Stimulated activated CD4-positive, alpha-beta T cell treated with anti-CD3 and anti-CD28 coated beads, Interleukin-2, amount 100 ng/mL, for 48 hours (primary cell): Measurements from ENCODE around the gene SLC45A1.
"Not testable (repeated sequence)": the region's sequence is repeated elsewhere in the genome, so short reads cannot be mapped to it uniquely, and the experiment has no call there.

ENCODE experiments used
- DNase-seq, 2 donors: peaks; one replicate each; pipeline ENCODE4 v3.0.0-alpha.2; 2020

The SLC45A1 gene

DNA sequence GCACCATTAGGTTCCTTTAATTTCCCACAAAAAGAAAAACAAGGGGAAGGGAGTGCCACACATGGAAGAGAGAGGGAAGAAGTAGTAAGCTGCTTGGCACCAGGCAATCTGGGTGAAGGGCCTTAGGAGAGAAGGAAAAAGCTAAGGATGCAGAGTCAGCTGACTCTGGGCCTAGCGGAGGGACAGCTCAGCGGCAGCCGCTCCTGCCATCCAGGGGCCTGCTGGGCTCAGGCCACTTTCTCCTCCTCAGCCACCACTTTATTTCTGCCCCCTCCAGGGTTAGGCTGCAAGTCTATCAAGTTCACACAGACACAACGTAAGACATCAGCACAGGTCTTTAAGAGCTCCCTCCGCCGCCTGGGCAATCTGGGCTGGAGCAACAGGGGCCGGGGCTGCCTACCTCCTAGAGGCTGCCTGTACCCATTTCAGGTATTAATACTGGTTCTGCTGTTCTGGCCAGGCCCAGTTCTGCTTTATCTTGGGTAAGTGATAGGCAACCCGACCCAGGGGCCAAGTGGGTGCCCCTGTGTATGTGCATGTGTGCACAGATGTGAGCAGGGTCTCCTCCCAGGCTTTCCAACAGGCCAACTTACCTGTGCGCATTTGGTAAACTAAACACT, 53.6 kb downstream of the SLC45A1 start:
- no peak for DNase-seq

DNA sequence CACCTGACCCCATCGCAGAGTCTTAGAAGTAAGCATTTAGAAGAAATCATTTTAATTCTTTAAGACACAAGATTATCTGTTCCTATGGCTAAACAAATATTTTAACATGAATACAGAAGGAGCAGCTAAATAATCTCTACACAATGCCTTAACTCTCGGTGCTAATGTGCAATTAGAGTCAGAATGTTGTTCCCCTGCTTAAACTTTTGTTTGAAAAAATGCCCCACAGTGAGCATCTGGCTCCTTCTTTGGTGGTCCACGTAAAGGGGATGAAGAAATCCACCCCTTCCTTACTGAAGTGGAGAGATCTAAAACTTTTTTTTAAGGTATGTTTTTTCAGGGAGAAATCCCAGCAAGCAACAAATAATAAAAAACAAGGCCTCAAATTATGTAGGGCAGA, 55.2 kb downstream of the SLC45A1 start:
- no peak for DNase-seq

DNA sequence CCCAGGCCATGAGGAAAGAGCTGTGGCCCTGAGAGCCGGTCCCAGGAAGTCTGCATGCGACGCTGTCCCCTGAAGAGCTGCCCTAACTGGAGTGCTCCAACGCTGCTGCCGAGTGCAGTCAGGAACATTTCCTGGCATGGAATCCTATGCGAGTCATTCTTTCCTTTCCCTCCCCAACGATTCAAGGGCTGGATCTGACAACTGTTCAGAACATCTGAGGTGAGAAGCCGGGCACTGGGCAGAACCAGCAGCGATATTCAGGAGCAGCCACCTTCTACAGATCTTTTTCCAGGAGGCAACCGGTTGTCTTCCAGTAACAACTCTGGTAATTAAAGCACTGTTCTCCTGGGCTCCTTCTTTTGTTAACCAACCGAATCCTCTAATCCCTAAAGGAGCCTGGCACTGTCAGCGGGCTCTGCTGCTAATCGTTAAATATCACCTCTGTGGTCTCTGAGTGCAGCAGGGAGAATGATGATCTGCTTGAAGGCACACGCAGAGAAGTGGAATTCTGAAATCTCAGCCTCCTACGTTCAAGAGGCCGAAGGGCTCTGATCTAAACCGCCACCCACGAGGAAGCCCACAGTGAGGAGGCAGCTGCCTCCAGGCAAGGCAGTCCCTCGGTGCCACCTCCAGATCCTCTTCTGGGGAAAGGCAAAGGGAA, 55.8 kb downstream of the SLC45A1 start:
- no peak for DNase-seq

DNA sequence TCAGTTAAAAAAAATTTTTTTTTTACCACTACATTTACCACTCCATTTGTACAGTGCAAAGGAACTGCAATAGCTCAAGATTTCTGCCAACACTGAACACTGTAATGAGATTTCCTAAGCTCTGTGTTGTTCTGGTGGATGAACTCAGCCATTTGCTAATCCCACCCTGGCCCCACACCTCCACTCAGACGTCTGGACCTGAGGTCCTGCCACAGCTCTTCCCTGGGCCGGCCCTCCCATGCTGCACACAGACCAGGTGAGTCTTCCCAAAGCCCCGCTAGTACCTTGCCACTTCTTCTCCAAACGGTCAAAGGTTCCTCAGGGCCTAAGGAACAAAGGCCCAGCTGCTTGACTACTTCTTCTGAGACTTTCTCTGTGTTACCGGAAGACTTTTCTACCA, 56.4 kb downstream of the SLC45A1 start:
- DNase-seq: no peak

DNA sequence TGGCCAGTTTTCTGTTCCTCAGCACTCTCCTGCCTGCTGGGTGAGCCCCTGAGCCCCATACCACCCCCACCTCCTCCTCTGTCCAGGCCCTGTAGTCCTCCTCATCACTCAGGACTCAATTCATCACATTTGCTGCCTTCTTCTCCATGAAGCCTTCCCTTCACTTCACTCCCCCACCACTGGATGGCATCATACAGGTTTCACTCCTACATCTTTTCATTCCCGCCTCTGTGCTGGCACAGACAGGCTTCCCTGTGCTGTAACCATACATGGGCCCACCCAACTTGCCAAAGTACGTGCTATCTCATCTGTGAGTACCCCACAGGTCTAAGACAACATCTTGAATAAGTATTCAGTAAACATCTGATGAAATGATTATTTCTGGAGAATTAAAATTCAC, 56.9 kb downstream of the SLC45A1 start:
- no peak for DNase-seq

DNA sequence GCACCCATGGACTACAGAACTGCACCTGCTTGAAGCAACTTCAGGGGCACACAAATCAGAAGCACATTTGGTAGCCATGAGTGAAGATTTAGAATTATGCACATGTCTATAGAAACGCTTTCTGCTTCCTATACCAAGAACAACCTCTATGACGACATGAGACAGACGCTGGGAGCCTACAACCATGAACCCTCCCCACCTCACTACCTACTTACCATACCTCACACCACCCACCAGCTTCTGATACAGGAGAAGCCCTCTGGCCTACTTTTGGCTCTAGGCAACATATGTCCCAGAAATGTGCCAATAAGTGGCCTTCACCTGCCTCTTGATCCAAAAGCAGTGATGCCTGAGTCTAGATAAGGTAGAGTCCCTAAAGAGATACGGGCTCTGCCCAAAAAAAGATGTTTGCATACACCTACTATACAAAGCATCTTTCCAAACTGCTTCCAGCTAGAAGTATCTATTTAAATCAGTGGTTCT, 58.5 kb downstream of the SLC45A1 start:
- DNase-seq: no peak

DNA sequence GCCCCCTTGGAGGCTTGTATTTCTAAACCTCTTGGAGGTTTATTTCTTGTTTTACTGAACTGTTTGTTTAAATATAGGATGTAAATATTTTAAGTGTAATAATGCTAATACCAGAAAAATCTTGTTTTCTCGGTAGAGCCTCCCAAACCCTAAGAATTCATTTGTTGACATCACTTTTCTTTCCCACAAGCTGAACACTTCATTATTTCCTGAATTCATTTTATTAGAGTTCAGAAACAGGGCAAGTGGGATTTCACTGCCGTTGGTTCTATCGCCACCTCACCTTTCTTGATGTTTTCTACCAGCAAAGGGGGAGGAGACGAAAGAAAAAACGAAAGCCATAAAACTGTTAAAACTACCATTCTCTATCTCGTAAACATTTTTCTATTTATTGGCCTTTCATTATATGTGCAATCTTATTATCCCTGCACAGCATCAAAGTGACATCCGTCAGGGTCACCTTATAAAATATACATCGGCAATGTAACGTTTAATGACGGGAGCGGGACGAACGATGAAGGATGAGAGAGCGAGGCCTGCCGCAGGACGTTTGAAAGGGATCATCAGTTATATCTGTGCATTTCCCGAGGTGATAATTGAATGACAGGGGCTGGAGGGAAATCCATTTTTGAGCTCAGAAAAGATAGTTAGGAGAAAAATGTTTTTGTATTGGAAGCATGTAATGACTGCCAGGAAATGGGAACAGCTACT, 59.5 kb downstream of the SLC45A1 start:
- DNase-seq: no peak

DNA sequence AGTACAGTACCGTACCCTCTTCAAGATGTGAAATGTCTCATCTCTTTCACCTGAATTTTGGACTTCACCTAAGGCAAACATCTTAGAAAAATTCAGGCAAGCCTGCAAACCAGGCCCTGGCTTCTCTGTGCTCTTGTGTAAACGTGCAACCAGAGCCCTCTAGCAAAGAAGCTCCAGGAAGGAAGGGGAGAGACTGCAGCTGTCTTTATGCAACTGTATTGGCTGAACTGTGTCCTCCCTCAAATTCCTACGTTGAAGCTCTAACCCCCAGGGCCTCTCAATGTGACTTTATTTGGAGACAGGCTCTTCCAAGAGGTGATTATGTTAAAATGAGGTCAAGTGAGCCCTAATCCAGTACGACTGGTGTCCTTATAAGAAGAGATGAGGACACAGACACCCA, 60.3 kb downstream of the SLC45A1 start:
- DNase-seq: no peak

DNA sequence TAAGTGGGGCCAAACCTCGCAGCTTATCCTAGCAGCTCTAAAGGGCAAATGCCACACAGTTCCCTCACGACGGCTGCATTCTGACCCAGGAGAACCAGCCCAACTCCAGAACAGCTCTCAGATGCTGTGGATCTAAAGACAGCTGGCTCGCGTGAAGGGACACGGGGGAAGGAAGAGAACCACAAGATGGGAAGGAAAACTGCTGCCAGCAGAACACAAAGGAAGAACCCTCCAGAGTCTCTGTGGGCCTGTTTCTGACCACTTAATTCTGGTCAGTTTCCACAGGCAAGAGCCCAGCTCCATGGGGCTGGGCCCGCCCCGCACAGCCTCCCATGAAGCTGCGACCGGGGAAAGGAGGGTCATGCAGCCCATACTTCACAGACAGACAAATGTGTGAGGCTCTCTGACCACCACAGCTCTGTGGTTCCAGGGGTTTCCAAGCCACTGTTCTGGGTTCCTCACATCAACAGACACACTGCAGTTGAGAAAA, 61.1 kb downstream of the SLC45A1 start:
- no peak for DNase-seq

DNA sequence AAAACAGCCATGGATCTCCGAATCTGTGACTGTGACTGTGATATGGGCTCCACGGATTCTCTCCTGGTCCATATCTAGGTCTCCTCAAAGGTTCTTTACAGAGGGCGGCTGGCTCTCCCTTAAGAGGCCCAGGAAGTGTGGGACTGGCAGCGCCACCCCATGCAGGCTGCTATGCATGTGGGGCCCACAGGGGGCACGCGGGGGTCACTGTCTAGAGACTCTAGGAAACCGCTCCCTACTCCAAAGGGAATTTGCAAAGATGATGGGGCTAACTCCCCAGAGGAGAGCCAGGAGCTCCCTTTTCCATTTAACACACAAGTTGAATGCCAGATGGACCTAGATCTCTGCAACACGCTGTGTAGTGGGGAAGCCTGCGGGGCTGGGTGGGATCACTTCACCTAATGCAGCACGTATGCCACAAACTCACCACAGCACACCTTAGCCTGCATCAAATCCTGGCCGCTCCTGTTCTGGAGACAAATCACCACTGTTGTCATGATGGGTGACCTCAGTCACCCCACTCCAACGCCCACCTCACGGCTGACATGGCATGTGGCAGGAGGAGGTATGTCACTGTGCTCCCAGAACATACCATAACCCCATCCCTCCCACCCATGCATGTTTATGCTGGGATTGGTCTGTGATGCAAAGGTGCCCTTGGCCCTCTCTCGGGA, 61.7 kb downstream of the SLC45A1 start:
- DNase-seq: no peak

DNA sequence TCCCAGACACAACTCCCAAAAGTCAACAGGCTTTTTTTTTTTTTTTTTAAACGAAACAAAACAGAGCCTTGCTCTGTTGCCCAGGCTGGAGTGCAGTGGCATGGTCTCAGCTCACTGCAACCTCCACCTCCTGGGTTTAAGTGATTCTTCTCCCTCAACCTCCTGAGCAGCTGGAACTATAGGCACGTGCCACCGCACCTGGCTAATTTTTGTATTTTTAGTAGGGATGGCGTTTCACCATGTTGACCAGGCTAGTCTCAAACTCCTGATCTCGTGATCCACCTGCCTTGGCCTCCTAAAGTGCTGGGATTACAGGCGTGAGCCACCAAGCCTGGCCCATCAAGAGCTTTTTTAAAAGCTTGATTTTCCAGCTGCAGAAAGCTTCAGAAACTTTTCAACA, 62.4 kb downstream of the SLC45A1 start:
- DNase-seq: not testable (repeated sequence)

DNA sequence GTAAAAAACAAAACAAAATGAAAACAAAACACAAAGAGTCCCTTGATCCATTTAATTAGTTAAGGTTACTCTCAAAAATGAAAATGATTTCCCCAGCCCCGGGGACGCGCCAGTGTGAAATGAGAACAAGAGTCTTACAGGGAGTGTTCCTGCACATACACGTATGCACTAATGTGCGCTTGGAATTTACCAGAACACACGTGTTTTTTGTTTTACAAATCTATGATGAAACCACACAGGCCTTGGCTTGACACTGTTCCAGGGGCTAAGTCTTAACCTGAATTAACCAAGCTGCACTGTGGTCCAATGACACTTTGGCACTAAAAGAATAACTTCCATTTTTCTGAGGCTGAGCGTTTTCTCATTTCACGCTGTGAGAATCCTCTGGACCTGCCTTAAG, 63.7 kb downstream of the SLC45A1 start:
- no peak for DNase-seq

DNA sequence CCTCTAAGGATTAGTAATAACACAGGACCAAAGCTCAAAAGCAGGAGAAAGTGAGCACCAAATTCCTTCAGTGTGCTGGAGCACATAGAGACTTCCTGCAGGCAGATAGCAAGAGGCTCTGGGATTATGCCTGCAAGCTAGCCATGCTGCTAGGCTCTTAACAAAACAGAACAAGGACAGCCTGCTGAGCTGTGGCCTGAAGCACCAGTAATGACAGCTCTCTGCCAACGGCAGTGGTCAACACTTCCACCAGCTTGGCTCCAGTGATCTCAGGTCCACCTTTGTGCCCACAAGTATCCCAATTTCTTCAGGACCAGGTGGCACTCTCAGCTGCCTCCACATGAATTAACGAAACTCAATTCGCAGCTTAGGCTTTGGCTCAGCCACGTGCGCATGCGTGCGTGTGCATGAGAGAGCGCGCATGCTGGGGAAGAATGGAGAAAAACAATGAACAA, 64.2 kb downstream of the SLC45A1 start:
- no peak for DNase-seq

DNA sequence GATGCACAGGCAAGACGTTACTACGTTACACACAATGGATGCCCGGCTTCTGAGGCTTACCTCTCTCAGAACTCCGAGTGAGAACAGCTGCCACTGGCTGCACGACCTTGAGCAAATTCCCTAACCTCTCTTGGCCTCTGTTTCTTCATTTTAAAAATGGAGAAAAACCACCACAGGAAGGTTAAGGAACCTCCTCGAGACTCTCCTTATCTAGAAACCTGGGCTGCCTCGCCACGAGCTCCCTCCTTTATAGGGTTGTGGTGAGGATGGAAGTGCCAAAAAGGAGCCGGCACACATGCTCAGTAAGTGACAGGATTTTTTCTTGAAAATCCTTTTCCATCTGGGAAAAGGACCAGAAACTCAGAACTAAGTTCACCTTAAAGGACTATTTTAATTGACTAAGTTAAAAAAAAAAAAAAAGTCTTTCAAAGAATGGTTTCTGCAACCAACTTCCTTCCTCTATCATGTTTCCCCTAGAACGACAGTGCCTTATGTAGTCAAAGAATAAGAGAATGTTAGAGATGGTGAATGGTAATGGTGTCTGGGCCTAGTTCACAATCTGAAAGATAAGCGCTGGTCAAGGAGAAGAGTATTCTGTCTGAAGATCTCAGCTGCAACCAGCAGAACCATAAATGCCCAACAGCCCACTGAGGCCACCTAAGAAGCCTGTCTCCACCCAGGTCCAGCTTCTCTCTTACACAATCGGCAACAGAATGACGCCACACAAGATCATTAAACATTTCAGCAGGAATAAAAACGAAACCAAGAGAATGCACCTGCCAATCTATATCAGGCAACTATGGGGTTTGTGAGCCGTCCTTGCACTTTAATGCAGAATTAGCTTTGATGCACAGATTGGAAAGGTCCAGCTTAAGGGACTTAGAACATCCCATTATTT, 64.9 kb downstream of the SLC45A1 start:
- DNase-seq: no peak

DNA sequence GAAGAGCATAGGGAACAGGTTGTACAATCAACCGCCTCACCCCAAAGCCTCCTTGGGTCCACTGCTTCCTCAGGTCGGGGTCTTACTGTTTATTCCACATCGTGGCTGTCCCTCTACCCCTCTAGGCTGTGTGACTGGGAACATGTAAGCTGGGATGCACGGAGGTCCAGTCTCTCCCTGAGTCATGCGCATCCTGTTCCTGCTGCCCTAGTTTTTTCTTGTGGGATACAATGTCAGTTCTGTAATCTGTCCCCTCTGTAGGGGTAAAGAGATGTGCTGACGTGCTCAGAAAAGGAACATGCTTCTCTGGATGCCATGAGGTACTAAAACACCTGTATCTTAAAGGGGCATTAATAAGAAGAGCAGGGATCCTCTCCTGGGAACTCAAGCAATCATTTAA, 66.2 kb downstream of the SLC45A1 start:
- DNase-seq: no peak

DNA sequence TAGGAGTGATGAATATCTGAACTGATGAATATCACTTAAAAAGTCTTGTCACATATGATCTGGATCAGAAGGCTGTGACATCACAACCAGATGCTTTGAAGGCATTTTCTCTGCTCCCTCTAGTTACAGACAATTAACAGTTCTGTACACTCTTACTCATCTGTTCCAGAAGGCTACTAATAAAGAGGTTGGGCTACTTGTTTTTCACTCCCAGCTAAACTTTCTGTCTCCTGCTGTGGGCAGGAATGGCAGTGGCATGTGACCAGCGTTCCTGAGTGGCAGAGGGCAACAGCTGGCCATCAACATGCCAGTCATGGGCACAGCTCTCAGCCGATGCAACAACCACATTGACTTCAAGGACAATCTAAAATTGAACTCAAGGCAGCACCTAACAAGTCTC, 66.7 kb downstream of the SLC45A1 start:
- DNase-seq: no peak

DNA sequence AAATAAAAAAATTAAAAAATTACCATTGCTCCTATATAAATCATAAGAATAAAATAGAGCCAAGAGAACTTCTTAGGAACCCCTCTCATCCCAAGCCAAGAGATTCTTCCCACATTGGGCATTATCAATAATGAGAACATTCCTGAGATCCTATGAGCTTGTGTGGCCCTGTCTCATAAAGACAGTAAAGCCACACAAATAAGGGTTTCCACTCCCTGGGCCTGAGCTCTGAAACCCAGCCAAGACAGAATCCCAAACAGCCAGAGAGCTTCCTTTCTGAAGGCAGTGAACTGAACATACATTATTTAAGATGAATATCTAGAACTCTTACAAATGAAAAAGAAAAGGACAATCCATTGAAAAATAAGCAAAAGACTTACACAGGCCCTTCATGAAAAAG, 68.3 kb downstream of the SLC45A1 start:
- no peak for DNase-seq

DNA sequence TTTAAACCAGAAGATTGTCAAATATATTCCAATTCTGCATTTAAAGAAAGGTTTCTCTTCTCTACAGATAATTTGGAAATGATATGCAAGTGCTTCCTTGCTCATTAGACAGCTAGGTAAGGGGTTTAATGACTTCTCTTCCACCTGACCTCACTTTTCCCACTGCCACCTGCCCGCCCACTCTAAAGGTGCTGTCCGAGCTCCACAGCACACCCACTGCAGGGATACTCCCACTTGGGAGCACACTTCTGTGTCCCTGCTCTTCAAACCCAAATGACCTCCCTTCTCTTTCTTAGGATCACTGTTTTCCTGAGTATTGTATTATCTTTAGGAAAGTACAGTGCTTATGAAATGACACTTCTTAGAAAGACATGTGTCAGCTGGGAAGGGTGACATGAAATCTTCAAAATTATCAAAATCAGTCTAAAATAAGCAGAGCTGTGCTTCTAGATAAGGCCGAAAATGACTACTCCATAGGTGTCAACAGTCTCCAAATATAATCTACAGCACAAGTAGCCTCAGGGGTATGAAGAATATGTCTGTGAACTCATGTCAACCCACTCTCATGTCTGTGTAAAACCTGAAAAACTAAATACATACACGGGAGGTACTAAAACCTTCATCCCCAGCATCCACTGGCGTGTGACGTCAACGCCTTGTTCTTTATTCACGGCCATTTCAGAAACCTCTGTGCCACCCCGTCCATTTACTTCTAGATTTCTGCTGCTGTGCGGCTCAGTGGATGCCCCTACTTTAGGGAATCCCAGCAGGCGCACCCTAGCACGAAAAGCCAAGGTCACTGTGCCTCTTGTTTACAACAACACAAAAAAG, 71.0 kb downstream of the SLC45A1 start:
- DNase-seq: no peak

DNA sequence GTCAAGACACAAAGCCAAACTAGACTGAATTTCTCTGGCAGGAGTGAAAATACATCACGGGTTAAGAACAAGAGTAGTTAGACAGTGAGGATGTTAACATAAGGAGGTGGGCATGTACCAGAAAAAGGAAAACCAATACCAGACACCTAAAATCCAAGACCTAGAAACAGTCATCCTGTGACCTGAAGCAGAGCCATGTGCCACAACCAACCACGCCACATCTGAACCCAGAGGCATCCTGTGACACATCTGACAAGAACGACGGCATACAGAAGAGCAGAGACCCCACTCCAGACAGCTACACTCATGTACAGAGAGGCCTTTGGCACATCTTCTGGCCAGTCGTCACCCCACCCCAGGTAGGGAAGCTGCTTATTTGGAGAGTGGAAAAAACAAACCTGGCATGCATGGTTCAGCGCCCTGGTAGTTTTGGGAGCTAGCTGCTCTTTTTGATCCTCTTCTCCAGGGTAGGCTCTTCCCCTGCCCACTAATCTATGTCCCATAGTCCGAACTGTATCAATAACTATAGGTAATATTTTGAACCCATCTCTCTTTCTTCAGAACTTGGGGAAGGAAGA, 72.1 kb downstream of the SLC45A1 start:
- DNase-seq: no peak

DNA sequence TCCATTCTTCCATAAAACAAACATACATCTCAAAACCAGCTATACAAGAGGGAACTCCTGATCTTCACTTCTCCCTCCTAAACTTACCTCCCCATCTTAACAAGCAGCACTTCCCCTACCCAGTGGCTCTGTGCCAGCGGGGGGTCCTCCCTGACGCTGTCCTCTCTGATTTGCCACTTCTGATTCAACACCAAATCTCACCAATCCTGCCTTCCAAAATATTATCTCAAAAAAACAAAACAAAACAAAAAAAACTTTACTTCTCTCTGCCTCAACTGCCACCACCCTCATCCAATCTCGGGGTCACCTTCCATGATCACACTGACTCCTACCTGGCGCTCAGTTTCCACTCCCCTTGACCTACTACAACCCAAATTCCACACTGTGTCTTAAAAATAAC, 72.8 kb downstream of the SLC45A1 start:
- DNase-seq: no peak

DNA sequence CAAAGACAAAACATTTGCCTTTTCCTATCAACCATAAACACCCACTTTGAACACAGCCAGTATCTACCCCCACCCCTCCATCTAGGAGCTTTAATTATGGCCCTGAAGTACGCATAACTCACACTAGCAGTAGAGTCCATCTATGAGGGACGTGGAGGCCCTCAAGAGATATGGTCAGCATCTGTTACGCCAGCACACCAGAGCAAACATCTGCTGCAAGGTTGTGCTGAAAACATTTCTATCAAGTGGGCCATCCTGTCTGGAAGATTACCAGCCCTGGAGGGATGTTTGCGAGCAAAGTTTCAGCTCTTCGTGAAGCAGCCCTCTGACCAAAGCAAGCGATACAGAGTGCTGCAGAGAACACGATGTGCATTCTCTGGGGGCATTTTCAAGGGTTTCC, 74.6 kb downstream of the SLC45A1 start:
- DNase-seq: no peak
